Left ventricle myocardium inferior (tissue), 1 donor: Measurements from ENCODE around the gene STYXL1. TPM values are rescaled to one million over a fixed set of nuclear protein-coding genes. Genes with fewer than 3 reads are reported as not detected.

Experiments used
- DNase-seq: peaks from one replicate; pipeline ENCODE4 v3.0.0-alpha.2; 2020
- H3K27ac ChIP-seq: fragments of 200-600 bp; replicated peaks from 2 replicates; pipeline ENCODE4 v1.8.0; 2021
- H3K27me3 ChIP-seq: fragments of 200-600 bp; 2 replicates; pipeline ENCODE4 v1.8.0; 2021; ENCODE audit warnings: low read depth
- H3K36me3 ChIP-seq: fragments of 200-600 bp; 2 replicates; pipeline ENCODE4 v1.8.0; 2021
- H3K4me1 ChIP-seq: fragments of 200-600 bp; 2 replicates; pipeline ENCODE4 v1.8.0; 2021
- H3K4me3 ChIP-seq: fragments of 200-600 bp; 2 replicates; pipeline ENCODE4 v1.8.0; 2021; ENCODE audit warnings: mild to moderate bottlenecking, moderate library complexity
- H3K9me3 ChIP-seq: fragments of 200-600 bp; replicated peaks from 2 replicates; pipeline ENCODE4 v1.8.0; 2021
- intact Hi-C: fragments of 100-400 bp; cut with micrococcal nuclease; formaldehyde crosslinking; loops from one replicate; pipeline ENCODE4 v1.11.0; 2022
- total RNA-seq: library from RNA; stranded (reverse); fragmentation: NEBNext Ultra II Directional; extraction: Animal tissue kit (Norgen Biotek cat#: 25700); gene quantifications from one replicate; pipeline ENCODE4 v1.2.1, GENCODE V29; 2021
- TF ChIP-seq, protein P1 (sequence below): fragments of 200-600 bp; IDR thresholded peaks from 2 replicates; pipeline ENCODE4 v1.8.0; 2021; ENCODE audit warnings: antibody characterized with exemption, mild to moderate bottlenecking, borderline replicate concordance
- donor health status: DM: no; HTN: yes; CAD: no; lungs with severe emphysema.

The STYXL1 gene
- total RNA-seq, 1 donor from 2014 or later = 22.2 TPM

- TF ChIP-seq, protein P1, sequence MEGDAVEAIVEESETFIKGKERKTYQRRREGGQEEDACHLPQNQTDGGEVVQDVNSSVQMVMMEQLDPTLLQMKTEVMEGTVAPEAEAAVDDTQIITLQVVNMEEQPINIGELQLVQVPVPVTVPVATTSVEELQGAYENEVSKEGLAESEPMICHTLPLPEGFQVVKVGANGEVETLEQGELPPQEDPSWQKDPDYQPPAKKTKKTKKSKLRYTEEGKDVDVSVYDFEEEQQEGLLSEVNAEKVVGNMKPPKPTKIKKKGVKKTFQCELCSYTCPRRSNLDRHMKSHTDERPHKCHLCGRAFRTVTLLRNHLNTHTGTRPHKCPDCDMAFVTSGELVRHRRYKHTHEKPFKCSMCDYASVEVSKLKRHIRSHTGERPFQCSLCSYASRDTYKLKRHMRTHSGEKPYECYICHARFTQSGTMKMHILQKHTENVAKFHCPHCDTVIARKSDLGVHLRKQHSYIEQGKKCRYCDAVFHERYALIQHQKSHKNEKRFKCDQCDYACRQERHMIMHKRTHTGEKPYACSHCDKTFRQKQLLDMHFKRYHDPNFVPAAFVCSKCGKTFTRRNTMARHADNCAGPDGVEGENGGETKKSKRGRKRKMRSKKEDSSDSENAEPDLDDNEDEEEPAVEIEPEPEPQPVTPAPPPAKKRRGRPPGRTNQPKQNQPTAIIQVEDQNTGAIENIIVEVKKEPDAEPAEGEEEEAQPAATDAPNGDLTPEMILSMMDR = no peak
- H3K4me1 ChIP-seq = peaks cover 55% of the 10 kb centered on the region
- no peaks in the 10 kb centered on the region for H3K9me3 ChIP-seq
- H3K36me3 ChIP-seq = peaks cover 61% of the 10 kb centered on the region
- peak overlapping the region; percentile 34 for H3K27ac ChIP-seq
- DNase-seq = no peak
- H3K27me3 ChIP-seq = no peaks in the 10 kb centered on the region
- no peak overlapping the region for H3K4me3 ChIP-seq
- intact Hi-C loops = no loop called here
Observed at GRCh38 chr7:75987026-75987804, 60.6 kb downstream of the STYXL1 start.

GRCh38 chr7:75986147-75986781 is 61.5 kb downstream of the STYXL1 start:
- DNase-seq = no peak
- Histone ChIP-seq H3K4me3 (no peak overlapping the region), H3K27me3 (no peaks in the 10 kb centered on the region), H3K27ac (peak overlapping the region; percentile 34), H3K36me3 (peaks cover 70% of the 10 kb centered on the region), H3K4me1 (peaks cover 51% of the 10 kb centered on the region), H3K9me3 (no peaks in the 10 kb centered on the region)
- TF ChIP-seq, protein P1 = no peak
- intact Hi-C loops = no loop called here

GRCh38 chr7:75985518-75986146 is 62.2 kb downstream of the STYXL1 start:
- no peak for DNase-seq
- intact Hi-C loops = no loop called here

DNA sequence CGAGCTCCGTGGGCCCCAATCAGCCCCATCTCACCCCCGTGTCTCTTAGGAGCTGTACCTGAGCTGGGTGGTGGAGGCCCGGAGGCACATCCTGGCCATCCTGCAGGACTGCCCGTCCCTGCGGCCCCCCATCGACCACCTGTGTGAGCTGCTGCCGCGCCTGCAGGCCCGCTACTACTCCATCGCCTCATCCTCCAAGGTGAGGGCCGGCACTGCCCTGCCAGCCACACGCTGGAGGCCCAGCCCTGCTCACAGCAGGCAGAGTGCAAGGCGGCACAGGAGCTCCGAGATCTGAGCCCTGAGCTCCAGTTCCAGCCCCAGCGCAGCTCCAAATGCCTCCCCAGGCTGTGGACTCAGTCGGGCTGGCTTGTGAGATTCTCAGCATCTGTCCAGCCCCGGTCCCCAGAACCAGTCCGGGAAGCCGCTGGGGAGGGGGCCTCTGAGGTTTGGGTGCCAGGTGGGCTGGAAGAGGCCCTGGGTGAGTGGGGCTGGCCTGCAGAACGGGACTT is 62.7 kb downstream of the STYXL1 start:
- no peak for DNase-seq
- TF ChIP-seq, protein P1 = no peak
- Histone ChIP-seq H3K36me3 (peaks cover 82% of the 10 kb centered on the region), H3K4me3 (no peak overlapping the region), H3K27me3 (no peaks in the 10 kb centered on the region), H3K9me3 (no peaks in the 10 kb centered on the region), H3K27ac (peak overlapping the region; percentile 34), H3K4me1 (peaks cover 44% of the 10 kb centered on the region)
- intact Hi-C loops = no loop called here

More at GRCh38 chr7:75985518-75986146, 62.2 kb downstream of the STYXL1 start:
- H3K4me3 ChIP-seq = no peak overlapping the region
- H3K27me3 ChIP-seq = no peaks in the 10 kb centered on the region
- peaks cover 44% of the 10 kb centered on the region for H3K4me1 ChIP-seq
- peak overlapping the region; percentile 34 for H3K27ac ChIP-seq
- TF ChIP-seq, protein P1 = no peak
- H3K9me3 ChIP-seq = no peaks in the 10 kb centered on the region
- H3K36me3 ChIP-seq = peaks cover 76% of the 10 kb centered on the region

DNA sequence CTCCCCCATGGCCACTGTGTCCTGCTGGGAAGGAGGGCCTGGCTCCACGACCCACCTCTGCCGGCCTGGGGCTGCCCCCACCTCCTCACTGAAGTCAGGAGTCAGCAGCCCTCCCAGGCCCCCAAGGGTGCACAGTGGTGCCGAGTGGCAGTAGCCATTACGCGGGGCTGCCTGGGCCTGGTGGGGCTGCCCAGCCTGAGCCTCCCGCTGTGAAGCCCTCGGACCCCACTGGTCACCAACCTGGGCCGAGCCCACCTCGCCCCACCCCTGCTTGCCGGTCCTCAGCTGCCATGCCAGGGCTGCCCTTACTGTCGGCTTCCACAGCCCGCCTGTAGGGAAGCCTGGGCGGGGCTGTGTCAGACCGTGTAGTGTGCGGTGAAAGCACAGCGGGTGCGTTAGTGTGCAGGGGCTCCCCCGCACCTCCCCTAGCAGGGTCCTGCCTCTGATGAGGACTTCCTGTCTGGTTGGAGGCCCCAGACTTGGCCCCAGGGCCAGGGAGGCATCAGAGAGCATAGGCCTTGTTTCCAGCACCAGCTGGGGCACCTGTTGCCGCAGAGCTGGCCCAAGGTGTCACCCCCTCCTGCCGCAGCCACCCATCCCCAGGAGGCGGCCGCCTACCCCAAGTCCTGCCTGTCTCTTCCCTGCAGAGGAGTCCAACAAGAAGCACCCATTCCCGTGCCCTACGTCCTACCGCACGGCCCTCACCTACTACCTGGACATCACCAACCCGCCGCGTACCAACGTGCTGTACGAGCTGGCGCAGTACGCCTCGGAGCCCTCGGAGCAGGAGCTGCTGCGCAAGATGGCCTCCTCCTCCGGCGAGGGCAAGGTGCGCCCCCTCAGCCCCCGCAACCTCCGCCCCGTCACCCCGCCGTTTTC is 63.4 kb downstream of the STYXL1 start:
- intact Hi-C loops = no loop called here
- Histone ChIP-seq H3K27ac (peak overlapping the region; percentile 19), H3K27me3 (no peaks in the 10 kb centered on the region), H3K4me3 (no peak overlapping the region), H3K4me1 (peaks cover 44% of the 10 kb centered on the region), H3K36me3 (peaks cover 89% of the 10 kb centered on the region), H3K9me3 (no peaks in the 10 kb centered on the region)
- TF ChIP-seq, protein P1 = no peak
- DNase-seq = no peak
